ENCODE results near the gene CWH43. TPM values are rescaled to one million over a fixed set of nuclear protein-coding genes. Genes with fewer than 3 reads are reported as not detected.
"Not testable (repeated sequence)": the region's sequence is repeated elsewhere in the genome, so short reads cannot be mapped to it uniquely, and the experiment has no call there.

CWH43 gene
- total and polyA plus RNA-seq, 2 donors (not counting 3 experiments of a cell fraction or from before 2014, with no cell fraction given): not detected

GRCh38 chr4:48954314-48954713 is 31.8 kb upstream of the CWH43 start:
- Histone ChIP-seq H3K4me2 (ENCODE audit: insufficient read depth, low read length) (no peak overlapping the region), H3K9me3 (replicated peaks; ENCODE audit: control insufficient read depth, insufficient read depth, low read length) (no peaks in the 10 kb centered on the region), H3K79me2 (ENCODE audit: control insufficient read depth, insufficient read depth, low read length) (no peaks in the 10 kb centered on the region), H3K4me1 (ENCODE audit: control insufficient read depth, extremely low read depth, insufficient read depth, low read length) (no peaks in the 10 kb centered on the region), H3K4me3 (replicated peaks in 1 of 3; ENCODE audit: insufficient read depth in 1 of 3, low read depth in 1 of 3, low read length in 3 of 3) (no peak overlapping the region), H3K36me3 (ENCODE audit: control insufficient read depth in 2 of 2, extremely low read depth in 1 of 2, insufficient read depth in 2 of 2, low read length in 2 of 2) (no peaks in the 10 kb centered on the region), H3K9me1 (replicated peaks; ENCODE audit: control insufficient read depth, extremely low read depth, insufficient read depth, low read length) (no peaks in the 10 kb centered on the region), H3K27ac (ENCODE audit: insufficient read depth, low read depth, low read length) (no peak overlapping the region), H4K20me1 (replicated peaks; ENCODE audit: control insufficient read depth, extremely low read depth, insufficient read depth, low read length) (no peaks in the 10 kb centered on the region), H2AFZ (ENCODE audit: low read depth, low read length) (no peak overlapping the region), H3K27me3 (ENCODE audit: control insufficient read depth in 2 of 2, insufficient read depth in 2 of 2, low read length in 2 of 2) (peaks cover 0 to 2% of the 10 kb centered on the region in 2 experiments), H3K9ac (replicated peaks; ENCODE audit: extremely low read depth, insufficient read depth, low read length) (no peak overlapping the region)
- ChIA-PET CTCF (no interaction called here), POLR2A (no interaction called here)
- BruUV-seq (replicated peaks): no TSS peak
- dilution Hi-C loops (cut with MboI; ENCODE audit: extremely low pct_ligation_motif_present, low sequenced_read_pairs): loop anchor here (25.0 kb wide), 1 partner anchor 117 kb away; the partner anchor contains the start of gene OCIAD1
- TF ChIP-seq CTCF (IDR thresholded peaks at IDR 0.05; ENCODE audit: extremely low read depth in 1 of 2, insufficient read depth in 1 of 2, low read depth in 1 of 2, low read length in 2 of 2) (no peak), POLR2A (IDR thresholded peaks at IDR 0.05; ENCODE audit: low read depth, low read length) (no peak), JUN (IDR thresholded peaks at IDR 0.05; ENCODE audit: borderline replicate concordance, insufficient read depth, insufficient read length, low read depth) (no peak), MYC (IDR thresholded peaks at IDR 0.05; ENCODE audit: low read depth, low read length) (no peak), POLR2AphosphoS5 (IDR thresholded peaks at IDR 0.05; ENCODE audit: insufficient read depth, low read depth, low read length) (no peak), EZH2 (IDR thresholded peaks at IDR 0.05; ENCODE audit: borderline replicate concordance, low read depth, low read length, severe bottlenecking) (no peak), FOS (IDR thresholded peaks at IDR 0.05; ENCODE audit: borderline replicate concordance, insufficient read depth, low read length) (no peak), GATA2 (IDR thresholded peaks at IDR 0.05; ENCODE audit: insufficient read depth, insufficient read length, low read depth, low read length) (no peak), MAX (IDR thresholded peaks at IDR 0.05; ENCODE audit: insufficient read depth, insufficient read length) (no peak)
- DNase-seq (ENCODE audit: low read depth, low spot score) (no peak), FAIRE-seq (no peak)
- intact Hi-C loops (cut with micrococcal nuclease): no loop called here

GRCh38 chr4:48957366-48957765 is 28.7 kb upstream of the CWH43 start:
- H4K20me1 ChIP-seq (replicated peaks; ENCODE audit: control insufficient read depth, extremely low read depth, insufficient read depth, low read length); DNase-seq (ENCODE audit: low read depth, low spot score); H3K9me1 ChIP-seq (replicated peaks; ENCODE audit: control insufficient read depth, extremely low read depth, insufficient read depth, low read length); FAIRE-seq; H3K4me2 ChIP-seq (ENCODE audit: insufficient read depth, low read length); H3K79me2 ChIP-seq (ENCODE audit: control insufficient read depth, insufficient read depth, low read length); H3K4me3 ChIP-seq (replicated peaks in 1 of 3; ENCODE audit: insufficient read depth in 1 of 3, low read depth in 1 of 3, low read length in 3 of 3); H3K4me1 ChIP-seq (ENCODE audit: control insufficient read depth, extremely low read depth, insufficient read depth, low read length); H2AFZ ChIP-seq (ENCODE audit: low read depth, low read length); H3K9me3 ChIP-seq (replicated peaks; ENCODE audit: control insufficient read depth, insufficient read depth, low read length); H3K27me3 ChIP-seq (ENCODE audit: control insufficient read depth in 2 of 2, insufficient read depth in 2 of 2, low read length in 2 of 2); intact Hi-C loops (cut with micrococcal nuclease); H3K9ac ChIP-seq (replicated peaks; ENCODE audit: extremely low read depth, insufficient read depth, low read length); BruUV-seq (replicated peaks); H3K36me3 ChIP-seq (ENCODE audit: control insufficient read depth in 2 of 2, extremely low read depth in 1 of 2, insufficient read depth in 2 of 2, low read length in 2 of 2); H3K27ac ChIP-seq (ENCODE audit: insufficient read depth, low read depth, low read length): not testable (repeated sequence)
- dilution Hi-C loops (cut with MboI; ENCODE audit: extremely low pct_ligation_motif_present, low sequenced_read_pairs): loop anchor here (25.0 kb wide), 1 partner anchor 120 kb away; the partner anchor contains the start of gene OCIAD1
- ChIA-PET POLR2A (interaction anchor here (1.7 kb wide), 1 partner anchor 177 kb away, joined by 5 read pairs; no protein-coding TSS in a partner anchor), CTCF (interaction anchor here (1.5 kb wide), 1 partner anchor 379 kb away, joined by 6 read pairs; no protein-coding TSS in a partner anchor)
